HepG2 (cell line): ENCODE measurements around the gene VENTX. TPM values are rescaled to one million over a fixed set of nuclear protein-coding genes. Genes with fewer than 3 reads are reported as not detected.

Experiments used
- ATAC-seq: fragments of 200-7000 bp; cut with Tn5 transposase; 3 replicates; pipeline ENCODE4 v1.9.1; 2020; ENCODE audit warnings: mild to moderate bottlenecking, moderate library complexity
- BruUV-seq: library from RNA; stranded (reverse); fragments of 400-500 nt; replicated peaks from 2 replicates; lab custom pipeline; 2021; lab: Mats Ljungman, UMichigan
- CTCF ChIA-PET: fragments of 300-600 bp; formaldehyde crosslinking; extraction: SDS; loops from one replicate; lab custom pipeline; 2021; ENCODE audit warnings: low total read pairs, inconsistent platforms, low intra/inter-chr PET ratio; lab: Yijun Ruan, JAX
- POLR2A ChIA-PET: fragments of 350-600 bp; sonication (Branson Sonifier 250); formaldehyde crosslinking; loops from one replicate; lab custom pipeline; 2020; ENCODE audit warnings: antibody characterized with exemption, inconsistent platforms; lab: Yijun Ruan, JAX
- DNase-seq: peaks from one replicate; pipeline ENCODE4 v3.0.0-alpha.2; 2015; ENCODE audit warnings: low spot score
- FAIRE-seq: peaks from 3 replicates; lab custom pipeline; 2011; peaks lifted over from hg19 to GRCh38; lab: Jason Lieb, UNC
- H2AFZ ChIP-seq: one replicate; pipeline ENCODE4 v1.6.1; 2011; ENCODE audit warnings: low read length, inconsistent platforms
- H3K27ac ChIP-seq: fragments of 300-600 bp; 3 replicates; pipeline ENCODE4 v1.8.0; 2011; ENCODE audit warnings: mixed run types, mild to moderate bottlenecking, mixed read lengths, low read length, inconsistent platforms; ENCODE audit not compliant: insufficient read depth; ENCODE audit errors: extremely low read length
- H3K27me3 ChIP-seq, 2 experiments: fragments of 200-600 bp in 1 of 2; 2 replicates in 1 of 2; 3 replicates in 1 of 2; pipeline versions ENCODE4 v1.6.0 to v1.8.0; 2011; ENCODE audit warnings: low read length in 2 of 2, mild to moderate bottlenecking in 2 of 2, moderate library complexity in 2 of 2, inconsistent platforms in 1 of 2; ENCODE audit not compliant: insufficient read depth in 2 of 2, control insufficient read depth in 1 of 2
- H3K36me3 ChIP-seq, 2 experiments: fragments of 200-600 bp in 1 of 2; replicated peaks in 1 of 2; 2 replicates in 1 of 2; 3 replicates in 1 of 2; pipeline versions ENCODE4 v1.5.1 to v1.8.0; 2011; ENCODE audit warnings: low read length in 2 of 2, inconsistent platforms in 1 of 2; ENCODE audit not compliant: insufficient read depth in 2 of 2, control insufficient read depth in 1 of 2
- H3K4me1 ChIP-seq: 2 replicates; pipeline ENCODE4 v1.5.1; 2012; ENCODE audit warnings: low read length, inconsistent platforms; ENCODE audit not compliant: insufficient read depth
- H3K4me2 ChIP-seq: 2 replicates; pipeline ENCODE4 v1.6.0; 2011; ENCODE audit warnings: low read depth, low read length, inconsistent platforms
- H3K4me3 ChIP-seq, 3 experiments: fragments of 200-600 bp in 1 of 3; sonication (generic), shearing (Covaris generic) in 1 of 3; replicated peaks in 1 of 3; 2 replicates each; pipeline ENCODE4 v1.5.1; 2011 to 2016; ENCODE audit warnings: low read length in 3 of 3, inconsistent platforms in 2 of 3, low read depth in 2 of 3, mild to moderate bottlenecking in 2 of 3, control low read depth in 1 of 3, mixed read lengths in 1 of 3; ENCODE audit not compliant: insufficient read depth in 1 of 3
- H3K79me2 ChIP-seq: one replicate; pipeline ENCODE4 v1.6.1; 2011; ENCODE audit warnings: low read length, inconsistent platforms; ENCODE audit not compliant: insufficient read depth
- H3K9ac ChIP-seq: 2 replicates; pipeline ENCODE4 v1.6.0; 2011; ENCODE audit warnings: mild to moderate bottlenecking, low read depth, low read length, inconsistent platforms; ENCODE audit not compliant: insufficient read depth
- H3K9me3 ChIP-seq: 2 replicates; pipeline ENCODE4 v1.5.1; 2012; ENCODE audit warnings: mild to moderate bottlenecking, low read length
- H4K20me1 ChIP-seq: 2 replicates; pipeline ENCODE4 v1.6.0; 2011; ENCODE audit warnings: inconsistent platforms, mild to moderate bottlenecking, low read length, moderate library complexity; ENCODE audit not compliant: insufficient read depth
- AGO1 ChIP-seq: fragments of 200-400 bp; formaldehyde crosslinking; IDR thresholded peaks from 2 replicates; pipeline ENCODE4 v1.6.1; 2017; ENCODE audit warnings: mild to moderate bottlenecking, low read depth, low read length, moderate library complexity; ENCODE audit not compliant: poor library complexity, severe bottlenecking
- ATF7 ChIP-seq, 2 experiments: fragments of 450-650 bp in 1 of 2; sonication (generic) in 1 of 2; formaldehyde crosslinking in 1 of 2; IDR thresholded peaks; 2 replicates each; pipeline versions ENCODE4 v1.4.0 to v1.6.1; 2016 to 2020; ENCODE audit warnings: antibody characterized with exemption in 1 of 2, mild to moderate bottlenecking in 1 of 2, missing genetic modification reagents in 1 of 2
- CREB1 ChIP-seq, 2 experiments: fragments of 450-650 bp in 1 of 2; IDR thresholded peaks; 2 replicates each; pipeline ENCODE4 v1.6.1; 2016 to 2017; ENCODE audit warnings: control low read depth in 1 of 2, mild to moderate bottlenecking in 1 of 2, missing compliant biosample characterization in 1 of 2, missing genetic modification characterization in 1 of 2
- NFIC ChIP-seq: IDR thresholded peaks from 2 replicates; pipeline ENCODE4 v1.6.1; 2012; ENCODE audit warnings: mild to moderate bottlenecking, low read length, inconsistent platforms
- RERE ChIP-seq: IDR thresholded peaks from 2 replicates; pipeline ENCODE4 v1.6.1; 2016; ENCODE audit warnings: low read depth, missing genetic modification reagents, missing compliant biosample characterization
- SP140L ChIP-seq: sonication (generic); formaldehyde crosslinking; IDR thresholded peaks from 2 replicates; pipeline ENCODE4 v1.4.0; 2020; ENCODE audit warnings: missing genetic modification reagents, borderline replicate concordance
- ZNF274 ChIP-seq: sonication (generic); formaldehyde crosslinking; IDR thresholded peaks from 2 replicates; pipeline ENCODE4 v1.5.1; 2020; ENCODE audit warnings: mild to moderate bottlenecking, missing genetic modification reagents
- ZNF510 ChIP-seq: sonication (generic); formaldehyde crosslinking; IDR thresholded peaks from 2 replicates; pipeline ENCODE4 v1.4.0; 2020; ENCODE audit warnings: low read depth, mild to moderate bottlenecking, missing genetic modification reagents
- ZNF577 ChIP-seq: sonication (generic); formaldehyde crosslinking; IDR thresholded peaks from 2 replicates; pipeline ENCODE4 v1.4.0; 2020; ENCODE audit warnings: mild to moderate bottlenecking, low read depth, missing genetic modification reagents, borderline replicate concordance
- WGBS: methylation state at CpG from one replicate; pipeline ENCODE4 v1.1.6; 2017; ENCODE audit warnings: low lambda C conversion rate; 5-methylcytosine and 5-hydroxymethylcytosine counted together
- in situ Hi-C: cut with HindIII; loops from 2 replicates; pipeline ENCODE4 v1.10.0; 2017; ENCODE audit warnings: low pct_unique_long_range_greater_than_20kb; ENCODE audit not compliant: extremely low pct_ligation_motif_present
- intact Hi-C: fragments of 100-400 bp; cut with micrococcal nuclease; formaldehyde crosslinking; loops from one replicate; pipeline ENCODE4 v1.10.0; 2022; ENCODE audit not compliant: unreplicated experiment
- polyA plus RNA-seq, 8 experiments: library from polyadenylated mRNA; depleted of rRNA in 3 of 8; stranded (reverse) in 7 of 8; unstranded in 1 of 8; fragments of >200 nt; fragmentation: Illumina TruSeq in 4 of 8; extraction: Trizol in 4 of 8; gene quantifications; 2 replicates each; pipeline versions ENCODE4 v1.2.1 to v1.2.3, GENCODE V29; 2011 to 2016; ENCODE audit warnings: low read depth in 4 of 8, missing spikeins in 1 of 8, mixed read lengths in 1 of 8; ENCODE audit not compliant: insufficient read depth in 1 of 8
- total RNA-seq, 5 experiments: library from RNA; depleted of rRNA; stranded (reverse); fragments of >200 nt; fragmentation: Illumina TruSeq; extraction: Trizol; gene quantifications; 2 replicates each; pipeline ENCODE4 v1.2.3, GENCODE V29; 2016; ENCODE audit warnings: low read depth in 1 of 5

Gene VENTX
- total and polyA plus RNA-seq, 2 of the 13 experiments (the other 11 are each of a cell fraction or from before 2014, with no cell fraction given): not detected

- Histone ChIP-seq H2AFZ (no peak overlapping the region), H3K9ac (no peak overlapping the region), H3K4me1 (no peaks in the 10 kb centered on the region), H3K79me2 (no peaks in the 10 kb centered on the region), H3K27me3 (peaks cover 8 to 65% of the 10 kb centered on the region in 2 experiments; a peak in 4 of 5 replicates), H4K20me1 (peaks cover 5% of the 10 kb centered on the region; the same call in 1 of the 2 replicates), H3K36me3 (no peaks in the 10 kb centered on the region), H3K9me3 (no peaks in the 10 kb centered on the region), H3K4me2 (no peak overlapping the region), H3K4me3 (no peak overlapping the region), H3K27ac (no peak overlapping the region)
- DNase-seq: no peak
- FAIRE-seq: no peak
- ChIA-PET POLR2A (no interaction called here), CTCF (no interaction called here)
- intact Hi-C loops (no loop called here), in situ Hi-C loops (no loop called here)
- ATAC-seq: no peak
- no peak for TF ChIP-seq ZNF274
- peak; percentile 92 for TF ChIP-seq CREB1 (IDR thresholded peaks at IDR 0.05)
- TF ChIP-seq CREB1 (CRISPR knock-in tag; IDR thresholded peaks at IDR 0.05): no peak
- peak; percentile 90 for TF ChIP-seq ATF7 (IDR thresholded peaks at IDR 0.05)
- TF ChIP-seq ATF7 (CRISPR knock-in tag; IDR thresholded peaks at IDR 0.05): no peak
- BruUV-seq: no TSS peak
- 8% methylated on average over 5 of the region's 32 CpGs for WGBS
These were observed 23.8 kb upstream of the VENTX start for GRCh38 chr10:133213641-133214467.

- Histone ChIP-seq H3K79me2 (no peaks in the 10 kb centered on the region), H3K9me3 (no peaks in the 10 kb centered on the region), H3K36me3 (no peaks in the 10 kb centered on the region), H3K4me2 (no peak overlapping the region), H3K27ac (no peak overlapping the region), H3K27me3 (peaks cover 13 to 70% of the 10 kb centered on the region in 2 experiments; a peak in 4 of 5 replicates), H2AFZ (no peak overlapping the region), H3K9ac (no peak overlapping the region), H3K4me1 (no peaks in the 10 kb centered on the region), H3K4me3 (no peak overlapping the region), H4K20me1 (peaks cover 5% of the 10 kb centered on the region; the same call in 1 of the 2 replicates)
- ChIA-PET CTCF (no interaction called here), POLR2A (no interaction called here)
- intact Hi-C loops (no loop called here), in situ Hi-C loops (no loop called here)
- DNase-seq: no peak
- no TSS peak for BruUV-seq
- no peak for FAIRE-seq
- peak; percentile 34; the same call in 2 of the 3 replicates for ATAC-seq
- WGBS: 12% methylated on average over 17 of the region's 28 CpGs
- TF ChIP-seq NFIC (no peak), ZNF577 (CRISPR knock-in tag) (no peak), RERE (no peak), SP140L (CRISPR knock-in tag) (no peak), ZNF510 (CRISPR knock-in tag) (no peak), AGO1 (no peak)
These were observed 22.9 kb upstream of the VENTX start for GRCh38 chr10:133214468-133215410.
